SHP77 (cell line): ENCODE measurements around the gene CITED2.
"Not testable (repeated sequence)": the region's sequence is repeated elsewhere in the genome, so short reads cannot be mapped to it uniquely, and the experiment has no call there.

Source experiments
- DNase-seq, 2 experiments: peaks; one replicate each; lab custom pipeline; 2025; lab: John Stamatoyannopoulos, UW

The CITED2 gene, protein sequence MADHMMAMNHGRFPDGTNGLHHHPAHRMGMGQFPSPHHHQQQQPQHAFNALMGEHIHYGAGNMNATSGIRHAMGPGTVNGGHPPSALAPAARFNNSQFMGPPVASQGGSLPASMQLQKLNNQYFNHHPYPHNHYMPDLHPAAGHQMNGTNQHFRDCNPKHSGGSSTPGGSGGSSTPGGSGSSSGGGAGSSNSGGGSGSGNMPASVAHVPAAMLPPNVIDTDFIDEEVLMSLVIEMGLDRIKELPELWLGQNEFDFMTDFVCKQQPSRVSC

DNA sequence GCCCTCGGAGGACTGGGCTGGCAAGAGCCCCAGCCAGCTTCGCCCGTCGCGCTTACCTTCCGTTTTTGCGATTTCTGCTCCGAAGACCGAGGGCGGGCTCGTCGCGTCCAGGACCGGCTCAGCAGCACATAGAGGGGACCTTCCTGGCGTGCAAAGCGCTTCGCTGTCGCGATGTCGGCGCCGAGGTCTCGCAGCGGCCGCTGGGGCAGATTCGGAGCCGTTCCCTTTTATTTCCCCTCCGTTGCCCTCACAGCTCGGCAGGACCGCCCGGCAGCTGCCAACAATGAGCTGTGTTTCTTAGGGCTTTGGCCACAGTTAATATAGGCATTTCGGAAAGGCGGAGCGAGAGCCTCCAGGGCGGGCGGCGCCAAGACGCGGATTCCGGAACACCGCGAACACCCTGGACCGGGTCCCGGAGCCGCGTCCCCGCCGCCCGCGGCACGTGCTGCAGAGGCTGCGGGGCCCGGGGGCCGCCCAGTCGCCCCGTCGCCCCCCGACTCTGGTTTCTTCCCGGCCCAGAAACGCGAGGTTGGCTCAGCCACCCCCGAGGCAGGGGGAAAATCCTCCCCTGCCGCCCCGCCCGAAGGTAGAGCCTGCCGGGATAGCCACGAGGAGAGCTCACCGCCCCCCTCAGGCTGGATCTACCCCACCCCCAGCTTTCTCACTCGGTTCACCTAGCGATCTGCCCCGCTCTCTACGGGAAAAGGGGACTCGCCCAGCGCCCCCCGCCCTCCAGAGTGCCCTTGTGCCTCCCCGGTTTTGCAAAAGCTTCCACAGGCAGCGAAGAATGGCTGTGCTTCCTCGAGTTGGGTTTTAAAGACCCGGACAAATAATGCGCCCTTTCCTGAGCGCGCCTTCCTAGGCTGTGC is at the start of gene CITED2:
CITED2 (minus strand) TSS at position 292 of the 869 bp plus-strand sequence. CDS start 704 bp downstream, outside the sequence.
- peak; percentile 84 to 90 for DNase-seq

- DNase-seq, result no peak
Measured at GRCh38 chr6:139423037-139423703, 48.7 kb upstream of the CITED2 start.

DNA sequence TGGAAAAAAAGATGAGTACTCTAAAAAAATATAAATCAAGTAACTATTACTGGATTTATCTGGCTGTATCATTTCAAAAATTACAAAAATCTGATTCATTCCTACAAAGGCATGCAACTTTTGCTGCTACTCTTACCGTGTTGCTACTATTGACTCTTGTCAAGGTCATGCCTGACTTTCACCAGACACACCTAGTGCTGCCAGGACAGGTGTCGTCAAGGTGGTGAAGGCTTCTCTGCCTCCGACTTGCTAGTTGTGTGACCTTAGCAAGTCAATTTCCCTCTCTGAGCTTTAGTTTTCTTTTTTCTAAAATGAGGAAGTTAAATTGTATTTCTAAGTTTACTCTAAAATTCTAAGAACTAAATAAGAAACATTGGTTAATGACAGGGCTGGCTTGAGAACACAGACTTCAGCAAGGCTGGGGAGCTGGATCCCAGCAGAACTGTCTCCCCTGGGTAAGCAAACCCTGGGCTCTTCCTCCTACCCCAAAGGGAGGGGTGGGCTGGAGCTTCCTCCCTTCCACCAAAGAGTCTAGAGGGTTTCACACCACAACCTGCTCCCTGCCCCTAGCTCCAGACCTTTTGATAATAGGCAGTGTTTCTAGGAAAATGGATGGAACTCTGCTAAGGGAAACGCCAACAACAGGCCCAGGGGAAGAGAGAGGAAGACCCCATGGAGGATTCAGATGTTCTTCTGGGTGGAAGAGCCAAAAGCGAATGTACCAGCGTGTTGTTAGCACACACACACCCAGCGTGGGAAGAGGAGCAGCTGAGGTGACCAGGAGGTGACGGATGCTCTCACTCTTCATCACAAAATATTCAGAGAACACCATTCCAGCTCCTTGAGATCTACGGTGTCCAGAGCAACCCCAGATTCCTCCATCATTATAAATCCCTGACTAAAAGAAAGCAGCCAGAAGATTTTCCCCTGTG is 47.9 kb upstream of the CITED2 start:
- DNase-seq, result no peak

GRCh38 chr6:139418481-139419132 is 44.2 kb upstream of the CITED2 start:
- no peak for DNase-seq

DNA sequence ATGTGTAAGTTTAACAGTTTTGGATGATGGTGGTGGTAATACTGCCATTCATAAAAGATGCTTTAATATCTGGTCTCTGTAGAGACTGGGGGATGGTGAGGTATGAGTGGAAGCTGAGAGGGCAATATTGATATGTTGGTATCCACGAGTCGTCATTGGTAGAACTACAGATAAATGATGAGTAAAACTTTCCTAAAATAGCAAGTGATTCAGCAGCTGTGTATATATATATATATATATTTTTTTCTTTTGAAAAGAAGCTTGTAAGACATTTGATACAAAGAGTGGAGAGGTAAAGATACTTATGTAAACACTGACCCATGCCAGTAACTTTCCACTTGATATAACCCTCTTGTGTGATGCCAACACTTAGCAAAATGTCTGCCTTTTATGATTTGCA is 41.7 kb upstream of the CITED2 start:
- DNase-seq, result no peak

DNA sequence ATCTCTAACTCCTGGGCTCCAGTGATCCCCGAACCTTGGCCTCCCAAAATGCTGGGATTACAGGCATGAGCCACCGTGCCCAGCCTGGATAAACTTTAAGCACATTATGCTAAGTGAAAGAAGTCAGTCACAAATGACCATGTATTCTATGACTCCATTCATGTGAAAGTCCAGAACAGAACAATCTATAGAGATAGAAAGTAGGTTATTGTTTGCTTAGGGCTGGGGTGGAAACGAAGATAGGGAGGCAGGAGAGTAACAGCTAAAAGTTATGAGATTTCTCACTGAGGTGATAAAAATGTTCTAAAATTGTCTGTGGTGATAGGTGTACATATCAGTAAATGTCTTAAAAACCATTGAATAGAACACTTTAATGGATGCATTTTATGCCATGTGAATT is 40.9 kb upstream of the CITED2 start:
- no peak for DNase-seq

GRCh38 chr6:139412103-139412502 is 37.7 kb upstream of the CITED2 start:
- DNase-seq, result not testable (repeated sequence)

- no peak for DNase-seq
Measured at GRCh38 chr6:139409026-139409425, 34.6 kb upstream of the CITED2 start.

- no peak for DNase-seq
Measured at GRCh38 chr6:139407718-139408222, 33.3 kb upstream of the CITED2 start.

DNA sequence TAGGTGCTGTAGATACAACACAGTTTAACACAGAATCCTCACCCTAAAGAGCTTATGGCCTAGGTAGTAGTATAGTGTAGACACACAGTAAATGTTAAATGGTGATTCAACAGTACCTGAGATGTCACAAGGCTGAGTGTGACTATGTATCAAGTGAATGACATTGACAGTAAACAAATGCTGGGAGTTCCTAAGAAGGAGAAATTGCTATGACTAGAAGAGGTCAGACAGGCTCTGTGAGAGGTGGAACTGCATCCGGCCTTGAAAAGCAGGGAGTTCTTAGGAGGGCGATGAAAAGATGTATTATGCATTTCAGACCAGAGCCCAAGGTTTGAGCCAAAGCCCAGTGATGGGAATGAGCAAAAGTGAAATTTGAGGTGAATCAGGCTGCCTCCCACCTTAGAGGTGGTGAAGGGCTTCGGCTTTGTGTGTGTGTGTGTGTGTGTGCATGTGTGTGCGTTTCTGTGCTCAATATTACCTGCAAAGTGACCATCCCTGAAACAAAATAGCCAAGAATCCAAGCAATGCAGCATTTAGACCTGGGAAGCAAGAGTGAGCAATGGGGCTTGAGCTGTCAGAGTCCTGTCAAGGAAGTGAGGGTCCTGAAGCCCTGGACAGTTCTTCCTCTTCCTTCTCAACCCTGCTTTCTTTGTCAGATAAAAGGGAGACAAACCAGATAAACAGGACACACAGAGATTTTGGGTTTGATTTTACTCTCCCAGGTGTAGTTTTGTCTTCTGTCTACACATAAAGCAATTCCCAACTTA is 32.3 kb upstream of the CITED2 start:
- no peak for DNase-seq

GRCh38 chr6:139402876-139403386 is 28.5 kb upstream of the CITED2 start:
- no peak for DNase-seq

DNA sequence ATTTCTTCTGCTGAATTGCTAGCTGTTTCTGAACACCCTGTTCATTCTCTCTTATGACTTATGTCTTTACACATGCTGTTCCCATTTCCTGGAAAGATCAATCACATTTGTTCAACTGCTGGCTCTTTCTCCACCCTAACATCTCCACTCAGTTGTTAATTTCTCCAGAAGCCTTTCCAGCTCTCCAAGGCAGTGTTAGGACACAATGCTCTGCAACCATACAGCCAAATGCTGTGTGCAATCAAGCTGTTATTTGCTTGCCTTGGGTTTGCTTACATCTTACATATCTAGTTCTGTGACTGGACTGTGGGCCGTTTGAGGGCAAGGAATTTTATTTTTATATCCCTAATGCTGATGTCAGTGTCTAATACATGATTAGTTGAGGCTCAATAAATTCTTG is 24.2 kb upstream of the CITED2 start:
- DNase-seq, result no peak

- DNase-seq, result no peak
Measured at GRCh38 chr6:139395891-139396301, 21.4 kb upstream of the CITED2 start.

- no peak for DNase-seq
Measured at GRCh38 chr6:139395371-139395770, 20.9 kb upstream of the CITED2 start.

DNA sequence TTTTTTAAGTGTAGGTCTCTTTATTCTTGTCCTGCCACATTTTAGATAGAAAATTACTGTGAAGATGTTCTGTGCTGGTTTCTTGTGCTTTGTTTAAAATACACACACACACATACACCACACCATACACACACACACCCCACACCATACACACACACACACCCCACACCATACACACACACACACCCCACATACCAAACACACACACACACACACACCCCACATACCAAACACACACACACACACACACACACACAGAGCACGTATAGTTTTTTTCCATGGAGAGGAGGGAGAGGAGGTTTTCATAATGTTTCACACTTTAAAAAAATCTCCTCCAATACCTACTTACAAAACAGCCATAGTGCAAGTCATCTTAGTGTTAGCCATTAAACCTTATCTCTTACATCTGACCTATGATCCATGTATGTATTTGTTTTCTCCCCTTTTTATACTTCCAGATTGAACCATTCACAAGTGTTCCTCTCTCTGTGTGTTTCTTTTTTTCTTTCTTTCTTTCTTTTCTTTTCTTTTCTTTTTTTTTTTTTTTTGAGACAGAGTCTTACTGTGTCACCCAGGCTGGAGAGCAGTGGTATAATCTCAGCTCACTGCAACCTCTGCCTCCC is 19.7 kb upstream of the CITED2 start:
- no peak for DNase-seq

GRCh38 chr6:139392794-139393193 is 18.3 kb upstream of the CITED2 start:
- DNase-seq, result no peak

GRCh38 chr6:139391709-139392108 is 17.3 kb upstream of the CITED2 start:
- DNase-seq, result no peak

DNA sequence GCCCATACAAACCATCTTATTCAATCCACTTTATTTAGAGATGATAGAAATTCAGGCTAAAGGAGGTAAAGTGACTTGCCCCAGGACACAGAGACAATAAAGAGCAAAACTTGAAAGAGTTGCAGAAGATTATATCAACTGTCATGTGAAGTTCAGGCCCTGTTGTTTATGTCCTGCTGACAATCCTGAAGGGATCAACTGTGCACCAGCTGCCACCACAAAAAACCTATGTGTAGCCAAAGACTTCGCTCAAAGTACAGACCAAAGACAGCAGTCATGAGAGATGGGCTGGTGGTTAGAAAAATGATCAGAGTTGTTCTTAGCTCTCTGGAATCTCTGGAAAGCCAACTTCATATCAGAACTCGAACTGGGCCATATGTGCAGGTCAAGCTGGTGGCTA is 16.0 kb upstream of the CITED2 start:
- DNase-seq, result no peak

- no peak for DNase-seq
Measured at GRCh38 chr6:139388384-139388783, 13.9 kb upstream of the CITED2 start.
